Activated naive CD4-positive, alpha-beta T cell treated with anti-CD3 and anti-CD28 coated beads, Interleukin-2, amount 50 U/mL, for 72 hours (primary cell): ENCODE data around the gene TPO. TPM values are rescaled to one million over a fixed set of nuclear protein-coding genes. Genes with fewer than 3 reads are reported as not detected.

Source experiments
- ATAC-seq, 2 donors: fragments of 150-1000 bp; cut with Tn5 transposase; 2 replicates each; pipeline ENCODE4 v1.10.0; 2021; ENCODE audit warnings: mild to moderate bottlenecking in 2 of 2, moderate library complexity in 2 of 2
- DNase-seq, 2 donors: peaks; one replicate each; pipeline ENCODE4 v3.0.0; 2021 to 2022; ENCODE audit warnings: low spot score in 2 of 2
- H3K27ac Mint-ChIP-seq, 2 donors: one replicate each; pipeline ENCODE4 v1.8.0; 2022; ENCODE audit warnings: mild to moderate bottlenecking in 2 of 2, mixed read lengths in 2 of 2
- H3K36me3 Mint-ChIP-seq, 2 donors: one replicate each; pipeline ENCODE4 v1.8.0; 2022; ENCODE audit warnings: mixed read lengths in 2 of 2
- H3K9me3 Mint-ChIP-seq, 2 donors: one replicate each; pipeline ENCODE4 v1.8.0; 2022; ENCODE audit warnings: mixed read lengths in 2 of 2
- total RNA-seq, 2 donors: library from RNA; stranded (reverse); gene quantifications; one replicate each; pipeline ENCODE4 v1.2.3, GENCODE V29; 2022

The TPO gene
- total RNA-seq, 2 donors from 2014 or later: not detected

GRCh38 chr2:1499033-1499795, 86.0 kb downstream of the TPO start:
- DNase-seq: no peak
- Mint-ChIP-seq H3K27ac (no peak overlapping the region), H3K36me3 (no peaks in the 10 kb centered on the region), H3K9me3 (no peaks in the 10 kb centered on the region)
- no peak for ATAC-seq

GRCh38 chr2:1501038-1501851, 88.0 kb downstream of the TPO start:
- H3K36me3 Mint-ChIP-seq: no peaks in the 10 kb centered on the region
- DNase-seq: peak in 1 of 2 donors; percentile 7
- ATAC-seq: no peak
- no peak overlapping the region for H3K27ac Mint-ChIP-seq
- no peaks in the 10 kb centered on the region for H3K9me3 Mint-ChIP-seq

GRCh38 chr2:1501991-1502390, 88.7 kb downstream of the TPO start:
- Mint-ChIP-seq H3K36me3 (no peaks in the 10 kb centered on the region), H3K27ac (no peak overlapping the region), H3K9me3 (no peaks in the 10 kb centered on the region)
- DNase-seq (no peak), ATAC-seq (no peak)

- ATAC-seq: no peak
- Mint-ChIP-seq H3K27ac (no peak overlapping the region), H3K9me3 (no peaks in the 10 kb centered on the region), H3K36me3 (no peaks in the 10 kb centered on the region)
- no peak for DNase-seq
Observed at GRCh38 chr2:1502891-1503304, 89.6 kb downstream of the TPO start.

GRCh38 chr2:1503471-1504310, 90.4 kb downstream of the TPO start:
- no peaks in the 10 kb centered on the region for H3K9me3 Mint-ChIP-seq
- H3K27ac Mint-ChIP-seq: no peak overlapping the region
- ATAC-seq: no peak
- H3K36me3 Mint-ChIP-seq: peaks cover 0 to under 1% of the 10 kb centered on the region in 2 donors
- DNase-seq: no peak

GRCh38 chr2:1504311-1504750, 91.1 kb downstream of the TPO start:
- no peak for ATAC-seq
- peak overlapping the region in 1 of 2 donors; percentile 22 for H3K27ac Mint-ChIP-seq
- no peak for DNase-seq
- peaks cover 0 to 7% of the 10 kb centered on the region in 2 donors for H3K36me3 Mint-ChIP-seq
- peaks cover 0 to 4% of the 10 kb centered on the region in 2 donors for H3K9me3 Mint-ChIP-seq

- H3K9me3 Mint-ChIP-seq: peaks cover 0 to 4% of the 10 kb centered on the region in 2 donors
- no peak overlapping the region for H3K27ac Mint-ChIP-seq
- H3K36me3 Mint-ChIP-seq: peaks cover 0 to 10% of the 10 kb centered on the region in 2 donors
- ATAC-seq: no peak
- DNase-seq: no peak
Observed at GRCh38 chr2:1505031-1505441, 91.8 kb downstream of the TPO start.

- Mint-ChIP-seq H3K9me3 (peaks cover 0 to 4% of the 10 kb centered on the region in 2 donors), H3K27ac (peak overlapping the region; percentile 10 to 56), H3K36me3 (peaks cover 0 to 10% of the 10 kb centered on the region in 2 donors)
- ATAC-seq: peak; percentile 78 to 89
- DNase-seq: no peak
Observed at GRCh38 chr2:1509271-1510065, 96.2 kb downstream of the TPO start.

- DNase-seq (no peak), ATAC-seq (no peak)
- Mint-ChIP-seq H3K27ac (peak overlapping the region in 1 of 2 donors; percentile 56), H3K9me3 (peaks cover 0 to 4% of the 10 kb centered on the region in 2 donors), H3K36me3 (peaks cover 0 to 10% of the 10 kb centered on the region in 2 donors)
Observed at GRCh38 chr2:1510176-1510575, 96.9 kb downstream of the TPO start.

GRCh38 chr2:1511455-1511854, 98.2 kb downstream of the TPO start:
- peaks cover 0 to 4% of the 10 kb centered on the region in 2 donors for H3K9me3 Mint-ChIP-seq
- DNase-seq (no peak), ATAC-seq (no peak)
- peak overlapping the region in 1 of 2 donors; percentile 44 for H3K27ac Mint-ChIP-seq
- peaks cover 0 to 10% of the 10 kb centered on the region in 2 donors for H3K36me3 Mint-ChIP-seq

- Mint-ChIP-seq H3K36me3 (peaks cover 0 to 10% of the 10 kb centered on the region in 2 donors), H3K9me3 (peaks cover 0 to 4% of the 10 kb centered on the region in 2 donors), H3K27ac (no peak overlapping the region)
- no peak for ATAC-seq
- no peak for DNase-seq
Observed at GRCh38 chr2:1512321-1513289, 99.3 kb downstream of the TPO start.

- Mint-ChIP-seq H3K36me3 (peaks cover 0 to under 1% of the 10 kb centered on the region in 2 donors), H3K27ac (no peak overlapping the region), H3K9me3 (no peaks in the 10 kb centered on the region)
- ATAC-seq: no peak
- no peak for DNase-seq
Observed at GRCh38 chr2:1514391-1515072, 101.3 kb downstream of the TPO start.

GRCh38 chr2:1515073-1515430, 101.8 kb downstream of the TPO start:
- H3K36me3 Mint-ChIP-seq: no peaks in the 10 kb centered on the region
- no peak overlapping the region for H3K27ac Mint-ChIP-seq
- DNase-seq: no peak
- H3K9me3 Mint-ChIP-seq: no peaks in the 10 kb centered on the region
- ATAC-seq: no peak

GRCh38 chr2:1515986-1516797, 102.9 kb downstream of the TPO start:
- ATAC-seq: no peak

More at GRCh38 chr2:1515986-1516797, 102.9 kb downstream of the TPO start:
- Mint-ChIP-seq H3K27ac (no peak overlapping the region), H3K36me3 (no peaks in the 10 kb centered on the region), H3K9me3 (no peaks in the 10 kb centered on the region)
- no peak for DNase-seq
